Measurements from ENCODE around the gene TSR3. TPM values are rescaled to one million over a fixed set of nuclear protein-coding genes. Genes with fewer than 3 reads are reported as not detected.

The TSR3 gene
- total and polyA plus RNA-seq, 9 donors, result 6.3 to 74.6 (median 40.7) TPM

- Histone ChIP-seq H3K36me3 (no peaks in the 10 kb centered on the region), H3K27ac (no peak overlapping the region), H3K4me1 (ENCODE audit: insufficient read depth) (no peaks in the 10 kb centered on the region), H3K9me3 (no peaks in the 10 kb centered on the region), H3K27me3 (no peaks in the 10 kb centered on the region), H3K4me3 (no peak overlapping the region)
- intact Hi-C loops (cut with DNase I), result no loop called here
- no peak for TF ChIP-seq EP300 (IDR thresholded peaks at IDR 0.05)
- no peak for TF ChIP-seq CTCF (IDR thresholded peaks at IDR 0.05)
- no peak for TF ChIP-seq POLR2A (IDR thresholded peaks at IDR 0.05)
- no peak for DNase-seq
- WGBS, 3 donors, result 87 to 91% (median 90%) methylated on average over 15 to 16 of the region's 16 CpGs
Measured at GRCh38 chr16:1387331-1387730, 35.7 kb upstream of the TSR3 start.

GRCh38 chr16:1385232-1385631 is 33.6 kb upstream of the TSR3 start:
- Histone ChIP-seq H3K4me3 (no peak overlapping the region), H3K4me1 (ENCODE audit: insufficient read depth) (no peaks in the 10 kb centered on the region), H3K27me3 (no peaks in the 10 kb centered on the region), H3K27ac (no peak overlapping the region), H3K36me3 (no peaks in the 10 kb centered on the region), H3K9me3 (no peaks in the 10 kb centered on the region)
- intact Hi-C loops (cut with DNase I), result no loop called here
- 91 to 93% (median 91%) methylated on average over 39 of the region's 39 CpGs for WGBS, 3 donors
- no peak for TF ChIP-seq EP300 (IDR thresholded peaks at IDR 0.05)
- no peak for DNase-seq

DNA sequence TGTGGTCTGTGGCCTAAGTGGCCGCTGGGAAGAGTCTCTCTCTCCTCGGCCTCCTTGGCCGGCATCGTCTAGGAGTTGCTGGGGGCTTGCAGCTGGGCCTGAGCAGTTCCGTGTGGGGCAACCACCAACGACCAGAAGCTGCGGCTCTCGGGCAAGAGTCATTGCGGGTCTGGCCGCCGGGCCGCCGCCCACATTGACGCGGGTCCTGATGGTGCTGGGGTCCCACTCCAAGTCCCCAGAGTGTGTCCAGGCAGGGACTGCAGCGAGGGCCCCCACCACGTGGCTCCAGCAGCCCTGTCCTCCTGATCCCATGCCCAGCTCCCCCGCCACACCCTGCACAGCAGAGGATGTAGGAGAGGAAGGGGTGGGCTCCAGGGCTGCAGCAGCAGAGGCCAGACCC is 31.9 kb upstream of the TSR3 start:
- Histone ChIP-seq H3K9me3 (no peaks in the 10 kb centered on the region), H3K27me3 (no peaks in the 10 kb centered on the region), H3K36me3 (no peaks in the 10 kb centered on the region), H3K27ac (no peak overlapping the region), H3K4me3 (no peak overlapping the region), H3K4me1 (ENCODE audit: insufficient read depth) (peaks cover 5% of the 10 kb centered on the region)
- TF ChIP-seq POLR2A (IDR thresholded peaks at IDR 0.05), result no peak
- intact Hi-C loops (cut with DNase I), result no loop called here
- DNase-seq, result no peak
- 84 to 96% (median 86%) methylated on average over 16 to 18 of the region's 18 CpGs for WGBS, 3 donors

DNA sequence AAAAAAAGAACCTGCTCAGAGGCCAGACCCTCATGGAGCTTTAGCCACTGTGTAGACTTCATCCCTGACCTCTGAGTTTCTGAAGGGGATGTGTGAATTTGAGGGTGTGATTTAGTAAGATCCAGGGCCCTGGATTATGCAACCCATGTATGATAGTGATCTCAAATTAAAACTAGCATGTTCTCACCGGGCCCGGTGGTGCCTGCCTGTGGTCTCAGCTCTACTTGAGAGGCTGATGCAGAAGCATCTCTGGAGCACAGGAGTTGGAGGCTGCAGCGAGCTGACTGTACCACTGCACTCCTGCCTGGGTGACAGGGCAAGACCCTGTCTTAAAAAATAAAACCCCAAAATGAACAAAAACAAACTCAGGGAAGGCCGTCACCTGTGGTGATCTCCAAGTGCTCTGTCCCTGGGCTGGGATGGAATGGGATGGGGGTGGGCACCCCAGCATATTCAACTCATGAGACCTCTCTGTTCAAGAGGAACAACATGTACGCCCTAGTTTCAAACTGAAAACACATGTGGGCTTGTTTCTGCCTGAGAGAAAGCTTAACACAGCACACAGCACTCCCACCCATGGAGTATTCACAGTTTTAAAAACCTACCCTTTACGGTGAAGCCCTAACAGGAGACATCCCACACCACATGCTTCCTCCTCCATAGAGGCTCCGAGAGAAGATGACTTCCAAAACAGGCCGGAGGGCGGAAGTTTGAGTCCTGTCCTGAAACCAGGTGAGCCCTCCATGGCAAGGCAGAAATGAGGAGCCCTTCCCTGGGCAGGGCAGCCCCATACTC is 30.1 kb upstream of the TSR3 start:
- intact Hi-C loops (cut with DNase I), result no loop called here
- no peak for DNase-seq
- Histone ChIP-seq H3K4me1 (ENCODE audit: insufficient read depth) (peaks cover 5% of the 10 kb centered on the region), H3K27ac (no peak overlapping the region), H3K27me3 (no peaks in the 10 kb centered on the region), H3K4me3 (no peak overlapping the region), H3K9me3 (no peaks in the 10 kb centered on the region), H3K36me3 (no peaks in the 10 kb centered on the region)
- no peak for TF ChIP-seq CTCF (IDR thresholded peaks at IDR 0.05)
- no peak for TF ChIP-seq EP300 (IDR thresholded peaks at IDR 0.05)
- TF ChIP-seq POLR2A (IDR thresholded peaks at IDR 0.05), result no peak
- WGBS, 3 donors, result 84 to 91% (median 90%) methylated on average over 9 of the region's 9 CpGs

DNA sequence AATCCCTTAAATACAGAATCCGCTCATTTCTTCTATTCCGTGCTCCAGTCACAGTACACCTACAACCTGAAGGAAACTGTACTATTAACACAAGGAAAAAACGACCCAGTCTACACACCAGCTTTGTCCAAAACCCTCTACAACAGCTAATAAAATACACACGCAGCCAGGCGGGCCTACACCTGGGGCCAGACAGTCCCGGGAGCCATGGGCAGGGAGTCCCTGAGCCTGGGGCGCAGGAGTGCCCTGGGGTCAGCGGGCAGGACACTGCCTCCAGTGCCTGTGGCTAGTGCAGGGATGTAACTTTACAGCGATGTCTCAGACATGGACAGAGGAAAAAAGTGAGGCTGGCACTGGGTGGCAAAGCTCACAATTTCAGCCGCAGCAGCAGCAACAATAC is 28.5 kb upstream of the TSR3 start:
- Histone ChIP-seq H3K4me3 (no peak overlapping the region), H3K9me3 (no peaks in the 10 kb centered on the region), H3K27me3 (no peaks in the 10 kb centered on the region), H3K36me3 (no peaks in the 10 kb centered on the region), H3K4me1 (ENCODE audit: insufficient read depth) (peaks cover 5% of the 10 kb centered on the region), H3K27ac (no peak overlapping the region)
- 83 to 86% (median 84%) methylated on average over 10 of the region's 10 CpGs for WGBS, 3 donors
- no peak for TF ChIP-seq POLR2A (IDR thresholded peaks at IDR 0.05)
- no peak for TF ChIP-seq EP300 (IDR thresholded peaks at IDR 0.05)
- no peak for TF ChIP-seq CTCF (IDR thresholded peaks at IDR 0.05)
- DNase-seq, result no peak
- intact Hi-C loops (cut with DNase I), result no loop called here

All from ovary (tissue), 9 donors.